HG03442 (cell line): Measurements from ENCODE around the gene CUTA.

Experiments used
- ATAC-seq: cut with Tn5 transposase; IDR thresholded peaks from one replicate; pipeline ENCODE4 v1.9.1; 2021; ENCODE audit warnings: mild to moderate bottlenecking, moderate library complexity; ENCODE audit not compliant: unreplicated experiment

Gene CUTA

DNA sequence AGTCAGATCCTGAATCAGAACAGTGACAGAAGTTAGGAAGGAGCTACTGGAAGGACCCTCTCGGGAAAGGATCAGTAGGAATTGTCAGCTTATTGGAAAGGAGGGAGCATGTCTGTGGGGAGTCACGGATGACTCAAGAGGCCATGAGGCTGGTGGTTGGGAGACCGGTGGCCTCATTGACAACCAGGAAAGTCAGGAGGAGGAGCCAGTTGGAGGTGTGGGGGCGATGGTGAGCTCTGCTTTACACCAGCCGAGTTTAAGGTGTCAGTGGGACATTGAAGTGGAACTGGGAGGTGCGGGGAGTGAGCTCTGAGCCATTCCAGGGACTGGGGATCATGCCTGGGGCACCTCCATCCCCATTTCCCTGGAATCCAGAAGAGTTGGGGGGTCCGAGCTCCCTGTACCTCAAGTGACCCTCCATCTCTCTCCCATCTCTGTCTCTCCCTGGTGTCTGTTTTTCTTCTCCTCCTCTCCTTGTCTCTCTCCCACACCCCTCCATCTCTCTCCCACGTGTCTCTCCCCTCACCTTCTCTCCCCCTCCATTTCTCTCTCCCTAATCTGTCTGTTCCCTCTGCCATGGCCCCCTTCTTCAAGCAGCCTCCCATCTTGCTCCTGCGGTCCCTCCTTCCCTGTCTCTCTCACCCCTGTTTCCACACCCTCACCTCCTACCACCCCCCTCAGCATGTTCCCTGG lies 22.2 kb upstream of the CUTA start:
- no peak for ATAC-seq

DNA sequence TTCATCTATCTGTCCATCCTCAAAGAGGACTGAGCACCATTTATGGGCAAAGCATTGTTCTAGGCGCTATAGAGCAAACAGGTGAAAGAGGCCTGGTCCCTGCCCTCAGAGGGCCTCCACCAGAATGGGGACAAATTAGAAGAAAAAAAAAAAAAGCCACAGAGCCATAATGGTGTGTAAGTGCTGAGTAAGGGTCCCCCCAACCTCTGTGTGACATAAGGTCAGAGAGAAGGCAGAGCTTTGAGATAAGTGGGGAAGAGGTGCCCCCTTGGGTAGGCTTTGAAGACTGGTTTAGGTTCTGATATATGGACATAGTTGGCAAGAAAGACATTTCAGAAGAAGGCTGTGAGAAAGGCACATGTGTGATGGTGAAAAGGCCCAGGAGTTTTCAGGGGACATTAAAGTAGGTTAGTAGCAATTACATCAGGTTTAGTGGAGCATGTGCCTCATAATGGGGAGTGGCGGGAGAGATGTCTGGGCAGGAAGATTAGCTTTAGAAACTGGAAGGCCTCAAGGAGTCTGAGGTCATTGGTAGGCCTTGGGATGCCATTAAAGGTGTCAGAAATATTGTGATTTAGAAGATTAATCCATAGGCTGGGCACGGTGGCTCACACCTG lies 21.2 kb upstream of the CUTA start:
- ATAC-seq, result no peak

DNA sequence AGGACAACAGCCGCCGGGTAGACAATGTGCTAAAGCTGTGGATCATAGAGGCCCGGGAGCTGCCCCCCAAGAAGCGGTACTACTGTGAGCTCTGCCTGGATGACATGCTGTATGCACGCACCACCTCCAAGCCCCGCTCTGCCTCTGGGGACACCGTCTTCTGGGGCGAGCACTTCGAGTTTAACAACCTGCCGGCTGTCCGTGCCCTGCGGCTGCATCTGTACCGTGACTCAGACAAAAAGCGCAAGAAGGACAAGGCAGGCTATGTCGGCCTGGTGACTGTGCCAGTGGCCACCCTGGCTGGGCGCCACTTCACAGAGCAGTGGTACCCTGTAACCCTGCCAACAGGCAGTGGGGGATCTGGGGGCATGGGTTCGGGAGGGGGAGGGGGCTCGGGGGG lies 19.8 kb upstream of the CUTA start:
- ATAC-seq, result no peak

GRCh38 chr6:33434961-33435360 lies 17.1 kb upstream of the CUTA start:
- ATAC-seq, result no peak

DNA sequence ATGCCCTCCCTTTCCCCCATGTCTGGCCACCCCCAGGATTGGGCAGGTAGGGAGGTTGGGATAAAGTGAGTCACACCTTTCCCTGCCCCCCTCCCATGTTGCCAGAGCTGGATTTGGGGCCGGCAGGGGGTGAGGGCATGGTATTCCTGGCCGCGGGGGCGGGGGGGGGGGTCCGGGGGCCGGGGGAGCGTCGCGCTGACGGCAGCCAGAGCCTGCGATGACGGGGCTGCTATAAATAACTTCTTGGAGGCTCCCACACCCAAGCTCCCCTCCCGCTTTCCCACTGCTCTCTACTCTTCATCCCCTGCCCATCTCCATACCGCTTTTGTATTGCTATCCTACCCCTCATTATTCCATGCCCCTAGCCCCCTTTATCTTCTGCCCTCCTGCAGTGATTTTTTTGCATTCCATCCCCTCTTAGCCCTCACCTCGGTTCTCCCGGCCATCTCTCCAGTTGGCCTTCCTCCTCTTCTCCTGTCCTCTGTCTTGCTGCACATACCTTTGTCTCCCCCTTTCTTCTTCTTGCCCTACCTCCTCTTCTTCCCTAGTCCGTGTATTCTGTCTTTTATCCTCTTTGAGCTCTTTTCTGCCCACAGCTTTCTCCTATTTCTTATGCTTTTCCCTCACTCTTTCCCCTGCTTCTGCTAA lies 15.8 kb upstream of the CUTA start:
- no peak for ATAC-seq

GRCh38 chr6:33433001-33433543 lies 15.2 kb upstream of the CUTA start:
- no peak for ATAC-seq

DNA sequence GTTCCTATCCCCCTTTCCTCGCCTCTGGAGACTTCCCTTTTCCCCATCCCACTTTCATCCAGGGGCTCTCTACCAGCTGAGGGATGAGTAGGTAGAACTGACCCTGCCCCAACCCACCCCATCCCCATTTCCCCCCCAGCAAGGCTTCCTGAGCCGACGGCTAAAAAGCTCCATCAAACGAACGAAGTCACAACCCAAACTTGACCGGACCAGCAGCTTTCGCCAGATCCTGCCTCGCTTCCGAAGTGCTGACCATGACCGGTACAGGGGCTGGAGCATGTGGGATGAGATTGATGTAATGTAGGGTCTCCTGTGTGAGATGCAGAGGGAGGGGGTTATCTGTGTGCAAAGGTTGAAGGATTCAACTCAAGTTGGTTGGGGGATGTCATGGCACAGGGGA lies 14.6 kb upstream of the CUTA start:
- ATAC-seq, result no peak

DNA sequence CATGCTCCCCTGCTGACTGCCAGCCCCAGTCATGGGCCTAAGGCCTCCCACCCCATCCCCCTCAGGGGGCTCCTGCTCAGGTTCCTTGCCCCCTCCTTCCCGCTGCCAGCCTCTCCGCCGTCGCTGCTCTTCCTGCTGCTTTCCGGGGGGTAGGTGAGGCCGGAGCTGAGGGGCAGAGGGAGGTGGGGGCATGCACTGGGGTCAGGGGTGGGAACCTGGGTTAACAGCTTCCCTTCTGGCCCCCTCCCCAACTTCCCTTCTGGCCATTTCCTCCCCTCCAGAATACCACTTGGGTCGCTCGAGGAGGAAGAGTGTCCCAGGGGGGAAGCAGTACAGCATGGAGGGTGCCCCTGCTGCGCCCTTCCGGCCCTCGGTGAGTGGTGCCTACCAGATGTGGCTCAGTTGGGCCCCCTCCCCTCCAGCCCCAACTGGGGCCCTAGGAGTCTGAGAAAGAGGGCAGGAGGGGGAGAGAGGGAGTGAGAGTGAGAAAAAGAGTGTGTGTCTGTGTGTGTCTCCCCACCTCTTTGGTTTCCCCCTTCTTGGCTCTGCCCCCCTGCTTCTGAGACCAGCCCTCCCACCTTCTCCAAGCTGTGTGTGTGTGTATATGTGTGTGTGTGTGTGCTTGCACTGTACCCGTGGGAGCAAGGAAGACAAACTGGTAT lies 14.1 kb upstream of the CUTA start:
- no peak for ATAC-seq

- no peak for ATAC-seq
Observed at GRCh38 chr6:33430991-33431879, 13.3 kb upstream of the CUTA start.

- ATAC-seq, result no peak
Observed at GRCh38 chr6:33430334-33430733, 12.4 kb upstream of the CUTA start.

- ATAC-seq, result no peak
Observed at GRCh38 chr6:33429750-33430052, 11.8 kb upstream of the CUTA start.

- no peak for ATAC-seq
Observed at GRCh38 chr6:33428966-33429749, 11.3 kb upstream of the CUTA start.

- ATAC-seq, result no peak
Observed at GRCh38 chr6:33428224-33428965, 10.5 kb upstream of the CUTA start.

DNA sequence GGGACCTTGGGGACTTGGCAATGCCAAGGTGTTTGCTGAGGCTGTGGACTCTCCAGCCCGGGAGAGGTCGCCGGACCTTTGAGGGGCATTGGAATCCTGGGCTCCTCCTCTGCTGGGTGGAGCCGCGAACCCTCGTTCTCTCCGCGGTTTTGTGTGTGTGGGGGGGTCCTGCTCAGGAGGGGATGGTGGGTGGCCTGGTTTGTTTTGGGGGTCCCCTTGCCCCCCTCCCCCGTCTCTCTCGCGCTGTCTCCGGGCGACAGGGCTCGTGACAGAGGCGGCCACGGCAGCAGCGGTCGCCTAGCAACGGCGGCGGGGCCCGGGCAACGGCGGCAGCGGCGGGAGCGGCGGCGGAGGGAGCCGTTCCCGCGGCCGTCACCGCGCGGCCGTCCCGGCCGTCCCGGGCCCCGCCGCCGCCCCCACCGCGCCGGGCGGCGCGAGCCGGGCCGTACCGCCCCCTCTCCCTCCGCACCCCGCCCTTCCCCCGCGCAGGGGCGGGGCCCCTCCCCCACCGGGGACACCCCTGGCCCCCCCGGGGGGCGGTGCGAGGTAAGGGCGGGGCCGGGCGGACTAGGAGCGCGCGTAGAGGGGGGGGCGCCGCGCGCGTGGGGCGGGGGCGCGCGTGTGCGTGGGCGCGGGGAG lies 9.8 kb upstream of the CUTA start:
- ATAC-seq, result no peak

DNA sequence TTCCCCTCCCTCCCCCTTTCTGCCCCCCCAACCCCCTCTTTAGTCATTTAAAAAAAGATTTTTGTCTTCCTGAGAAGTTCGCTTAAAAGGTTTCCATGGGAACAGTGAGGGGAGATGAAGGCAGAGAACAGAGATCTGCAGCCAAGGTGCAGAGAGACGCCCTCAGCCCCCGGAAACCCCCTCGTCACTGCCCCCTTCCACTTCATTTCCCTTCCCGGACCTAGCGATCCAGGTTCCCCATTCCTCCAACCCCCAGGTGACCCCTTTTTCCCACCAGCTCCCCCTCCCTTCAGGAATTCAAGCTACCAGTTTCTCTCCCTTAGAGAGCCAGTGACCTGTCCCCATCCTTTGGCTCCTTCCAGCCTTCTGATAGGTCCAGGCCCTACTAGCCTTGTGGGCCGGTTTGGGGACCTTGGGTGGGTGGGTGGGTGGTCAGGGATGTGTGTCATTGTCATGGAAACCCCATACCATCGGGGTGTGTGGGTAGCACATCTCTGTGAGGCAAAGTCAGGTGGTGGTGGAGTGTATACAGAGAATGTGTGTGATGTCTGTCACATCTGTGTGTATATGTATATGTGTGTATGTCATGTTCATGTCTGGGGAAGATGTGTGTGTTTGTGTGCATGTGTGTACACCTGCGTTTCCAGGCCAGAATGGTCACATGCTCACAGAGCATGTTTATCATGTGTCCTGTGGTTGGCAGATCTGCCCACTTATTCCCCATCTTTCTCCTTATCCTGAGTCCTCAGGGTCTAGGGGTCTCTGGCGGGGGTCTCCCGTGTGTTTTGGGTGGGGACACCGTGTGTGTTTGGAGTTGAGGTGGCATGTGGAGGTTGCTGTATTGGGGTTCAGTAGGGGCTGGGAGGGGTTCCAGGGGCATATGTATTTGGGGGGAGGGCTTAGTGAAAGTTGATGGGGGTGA lies 8.9 kb upstream of the CUTA start:
- no peak for ATAC-seq

GRCh38 chr6:33425668-33426577 lies 8.0 kb upstream of the CUTA start:
- ATAC-seq, result no peak
